Brain microvascular endothelial cell (primary cell): Measurements from ENCODE around the gene GPR146.

Source experiments
- DNase-seq: peaks from one replicate; pipeline ENCODE4 v3.0.0-alpha.2; 2020
- H3K27ac ChIP-seq: fragments of 250-450 bp; sonication (Bioruptor Pico); 2 replicates; pipeline ENCODE4 v1.5.1; 2020; ENCODE audit warnings: mild to moderate bottlenecking, moderate library complexity
- H3K27me3 ChIP-seq: fragments of 250-450 bp; sonication (Bioruptor Pico); replicated peaks from 2 replicates; pipeline ENCODE4 v1.5.1; 2020; ENCODE audit warnings: mild to moderate bottlenecking
- H3K36me3 ChIP-seq: fragments of 250-450 bp; sonication (Bioruptor Pico); replicated peaks from 2 replicates; pipeline ENCODE4 v1.5.1; 2020; ENCODE audit warnings: mild to moderate bottlenecking
- H3K4me3 ChIP-seq: 2 replicates; pipeline ENCODE4 v1.5.1; 2011; ENCODE audit warnings: low read depth, mild to moderate bottlenecking, control low read depth, low read length, moderate library complexity
- CTCF ChIP-seq: IDR thresholded peaks from 2 replicates; pipeline ENCODE4 v1.5.1; 2011; ENCODE audit warnings: low read depth, mild to moderate bottlenecking, moderate library complexity, low read length, control low read depth, inconsistent platforms; ENCODE audit errors: missing control alignments
- in situ Hi-C: cut with HindIII; loops from 2 replicates; pipeline ENCODE4 v1.10.0; 2017; ENCODE audit warnings: low sequenced_read_pairs, low pct_ligation_motif_present

The GPR146 gene

GRCh38 chr7:1076184-1077072 lies 32.1 kb downstream of the GPR146 start:
- TF ChIP-seq CTCF, result no peak
- Histone ChIP-seq H3K27me3 (no peaks in the 10 kb centered on the region), H3K27ac (no peak overlapping the region), H3K4me3 (no peak overlapping the region), H3K36me3 (no peaks in the 10 kb centered on the region)
- in situ Hi-C loops, result no loop called here
- no peak for DNase-seq

GRCh38 chr7:1078519-1078918 lies 34.2 kb downstream of the GPR146 start:
- no peak for DNase-seq
- Histone ChIP-seq H3K36me3 (no peaks in the 10 kb centered on the region), H3K27ac (no peak overlapping the region), H3K4me3 (no peak overlapping the region), H3K27me3 (no peaks in the 10 kb centered on the region)
- in situ Hi-C loops, result no loop called here
- no peak for TF ChIP-seq CTCF

GRCh38 chr7:1078985-1079384 lies 34.6 kb downstream of the GPR146 start:
- in situ Hi-C loops, result no loop called here
- no peak overlapping the region for H3K4me3 ChIP-seq
- no peaks in the 10 kb centered on the region for H3K36me3 ChIP-seq
- H3K27me3 ChIP-seq, result no peaks in the 10 kb centered on the region
- no peak for TF ChIP-seq CTCF
- H3K27ac ChIP-seq, result no peak overlapping the region
- no peak for DNase-seq

GRCh38 chr7:1079546-1079945 lies 35.2 kb downstream of the GPR146 start:
- TF ChIP-seq CTCF, result no peak
- no peak for DNase-seq
- in situ Hi-C loops, result no loop called here
- Histone ChIP-seq H3K4me3 (no peak overlapping the region), H3K36me3 (no peaks in the 10 kb centered on the region), H3K27ac (no peak overlapping the region), H3K27me3 (no peaks in the 10 kb centered on the region)

GRCh38 chr7:1080252-1080920 lies 36.0 kb downstream of the GPR146 start:
- Histone ChIP-seq H3K27me3 (no peaks in the 10 kb centered on the region), H3K36me3 (no peaks in the 10 kb centered on the region), H3K4me3 (no peak overlapping the region), H3K27ac (no peak overlapping the region)
- in situ Hi-C loops, result no loop called here
- DNase-seq, result no peak
- no peak for TF ChIP-seq CTCF
